GM19324 (cell line): Measurements from ENCODE around the gene HPCAL4.

Experiments
- ATAC-seq: cut with Tn5 transposase; IDR thresholded peaks from one replicate; pipeline ENCODE4 v1.9.1; 2021; ENCODE audit warnings: mild to moderate bottlenecking, moderate library complexity; ENCODE audit not compliant: unreplicated experiment, low FRiP score

HPCAL4 gene

GRCh38 chr1:39704757-39705156 is 13.5 kb upstream of the HPCAL4 start:
- no peak for ATAC-seq

GRCh38 chr1:39701049-39701439 is 9.8 kb upstream of the HPCAL4 start:
- no peak for ATAC-seq

- ATAC-seq, result no peak
These were observed 9.1 kb upstream of the HPCAL4 start for GRCh38 chr1:39700348-39700747.

GRCh38 chr1:39699419-39699818 is 8.2 kb upstream of the HPCAL4 start:
- no peak for ATAC-seq

- ATAC-seq, result no peak
These were observed 7.3 kb upstream of the HPCAL4 start for GRCh38 chr1:39698568-39698967.

- no peak for ATAC-seq
These were observed 5.2 kb upstream of the HPCAL4 start for GRCh38 chr1:39696448-39696847.

- ATAC-seq, result no peak
These were observed 3.8 kb upstream of the HPCAL4 start for GRCh38 chr1:39695016-39695415.

GRCh38 chr1:39694026-39694425 is 2.8 kb upstream of the HPCAL4 start:
- ATAC-seq, result no peak

GRCh38 chr1:39692152-39693074 is 1.2 kb upstream of the HPCAL4 start:
- no peak for ATAC-seq

- no peak for ATAC-seq
These were observed 345 bp downstream of the HPCAL4 start for GRCh38 chr1:39690794-39691382.

GRCh38 chr1:39690225-39690624 is 1.0 kb downstream of the HPCAL4 start:
- no peak for ATAC-seq

GRCh38 chr1:39689635-39690034 is 1.6 kb downstream of the HPCAL4 start:
- no peak for ATAC-seq

GRCh38 chr1:39689214-39689613 is 2.0 kb downstream of the HPCAL4 start:
- ATAC-seq, result no peak

GRCh38 chr1:39688706-39689105 is 2.5 kb downstream of the HPCAL4 start:
- no peak for ATAC-seq

- no peak for ATAC-seq
These were observed 4.0 kb downstream of the HPCAL4 start for GRCh38 chr1:39687243-39687642.

GRCh38 chr1:39685071-39685470 is 6.2 kb downstream of the HPCAL4 start:
- no peak for ATAC-seq

- no peak for ATAC-seq
These were observed 6.9 kb downstream of the HPCAL4 start for GRCh38 chr1:39684313-39684664.

GRCh38 chr1:39683591-39684312 is 7.5 kb downstream of the HPCAL4 start:
- ATAC-seq, result no peak

- ATAC-seq, result no peak
These were observed 9.2 kb downstream of the HPCAL4 start for GRCh38 chr1:39681999-39682398.

- no peak for ATAC-seq
These were observed 9.9 kb downstream of the HPCAL4 start for GRCh38 chr1:39681294-39681693.

- no peak for ATAC-seq
These were observed 10.5 kb downstream of the HPCAL4 start for GRCh38 chr1:39680751-39681150.
